ENCODE results near the gene FERMT2.

DNA sequence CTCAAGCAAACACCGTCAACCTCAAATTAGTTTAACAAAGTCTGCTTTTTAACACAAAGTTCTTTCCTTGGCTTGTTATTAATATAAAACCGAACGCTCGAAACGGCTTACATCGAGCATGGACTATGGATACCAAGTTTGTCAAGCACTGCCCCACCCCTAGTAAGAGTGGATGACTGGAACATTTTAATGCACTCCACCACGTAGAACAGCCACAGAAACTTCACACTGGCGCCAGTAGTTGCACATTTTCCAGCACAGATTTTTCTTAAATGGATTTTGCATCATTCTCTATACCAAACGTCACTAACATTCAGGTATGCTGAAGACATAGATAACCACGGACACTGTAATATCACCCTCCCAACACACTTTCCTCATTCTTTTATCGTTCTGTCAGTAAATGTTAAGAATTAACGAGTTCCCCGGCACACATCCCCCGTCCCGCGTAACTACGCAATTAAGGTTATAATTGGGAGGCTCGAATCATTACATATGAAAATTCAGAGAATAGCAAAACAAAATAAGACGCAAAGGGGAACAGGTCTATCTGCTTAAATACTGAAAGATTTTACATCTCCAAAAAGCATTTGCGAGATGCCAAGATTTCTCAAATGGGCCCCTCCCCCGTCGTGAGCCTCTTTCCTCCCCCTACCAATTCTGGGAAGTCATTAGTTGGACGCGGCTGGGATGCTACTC, 990 bp downstream of the FERMT2 start:
- TF ChIP-seq, protein P1, sequence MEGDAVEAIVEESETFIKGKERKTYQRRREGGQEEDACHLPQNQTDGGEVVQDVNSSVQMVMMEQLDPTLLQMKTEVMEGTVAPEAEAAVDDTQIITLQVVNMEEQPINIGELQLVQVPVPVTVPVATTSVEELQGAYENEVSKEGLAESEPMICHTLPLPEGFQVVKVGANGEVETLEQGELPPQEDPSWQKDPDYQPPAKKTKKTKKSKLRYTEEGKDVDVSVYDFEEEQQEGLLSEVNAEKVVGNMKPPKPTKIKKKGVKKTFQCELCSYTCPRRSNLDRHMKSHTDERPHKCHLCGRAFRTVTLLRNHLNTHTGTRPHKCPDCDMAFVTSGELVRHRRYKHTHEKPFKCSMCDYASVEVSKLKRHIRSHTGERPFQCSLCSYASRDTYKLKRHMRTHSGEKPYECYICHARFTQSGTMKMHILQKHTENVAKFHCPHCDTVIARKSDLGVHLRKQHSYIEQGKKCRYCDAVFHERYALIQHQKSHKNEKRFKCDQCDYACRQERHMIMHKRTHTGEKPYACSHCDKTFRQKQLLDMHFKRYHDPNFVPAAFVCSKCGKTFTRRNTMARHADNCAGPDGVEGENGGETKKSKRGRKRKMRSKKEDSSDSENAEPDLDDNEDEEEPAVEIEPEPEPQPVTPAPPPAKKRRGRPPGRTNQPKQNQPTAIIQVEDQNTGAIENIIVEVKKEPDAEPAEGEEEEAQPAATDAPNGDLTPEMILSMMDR (conservative IDR thresholded peaks at IDR 0.05; ENCODE audit: low read length): no peak
- no peak for TF ChIP-seq EZH2phosphoT487 (IDR thresholded peaks at IDR 0.05; ENCODE audit: borderline replicate concordance)
